Stimulated activated CD4-positive, alpha-beta T cell treated with anti-CD3 and anti-CD28 coated beads, TNF-alpha, amount 100 ng/mL, for 24 hours (primary cell): ENCODE results near the gene MAT1A.

Experiments
- DNase-seq, 3 experiments: peaks; one replicate each; pipeline ENCODE4 v3.0.0-alpha.2; 2020; ENCODE audit warnings: low read depth in 3 of 3

Gene MAT1A

DNA sequence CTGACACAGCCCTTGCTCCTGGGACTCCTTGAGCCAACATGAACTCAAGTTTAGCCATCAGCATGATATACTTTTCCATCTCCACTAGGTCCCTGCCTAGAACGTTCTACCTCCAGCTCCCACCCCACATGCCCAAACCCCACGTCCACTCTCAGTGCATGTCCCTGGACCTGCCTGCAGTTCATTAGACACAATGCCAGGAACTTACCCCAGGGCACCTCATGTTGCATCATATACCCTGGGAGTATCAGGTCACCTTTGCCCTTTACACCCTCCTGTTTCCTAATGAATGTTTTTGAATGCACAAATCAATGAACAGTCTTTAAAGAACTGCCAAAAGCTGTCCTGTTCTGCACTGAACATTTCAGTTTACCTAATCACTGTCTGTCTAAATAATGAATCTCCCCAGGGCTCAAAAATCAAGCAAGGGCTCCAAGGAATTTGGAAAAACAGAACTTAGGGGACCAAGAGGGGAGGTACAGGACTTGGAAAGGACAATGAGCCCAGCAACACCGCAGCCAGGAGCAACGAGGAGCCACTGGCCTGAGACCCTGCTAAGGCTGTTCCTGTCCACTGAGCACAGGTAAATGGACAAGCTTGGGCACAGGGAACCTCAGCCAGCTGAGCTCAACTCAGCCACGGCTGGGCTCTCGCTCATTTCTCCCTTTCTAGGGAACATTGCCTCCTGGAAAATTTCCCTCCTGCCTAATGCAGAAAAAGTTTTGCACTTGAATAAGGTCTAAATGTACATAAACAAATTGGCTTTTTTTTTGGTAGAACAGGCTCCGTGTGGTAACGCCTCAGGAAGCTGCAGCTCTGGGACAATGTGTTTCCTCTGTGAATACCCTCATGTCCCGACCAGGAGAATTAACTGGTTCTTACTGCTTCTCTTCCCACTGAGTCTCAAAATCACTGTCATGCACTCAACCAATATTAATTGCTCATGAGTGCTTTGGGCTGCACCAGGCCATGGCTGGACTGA, 7.4 kb downstream of the MAT1A start:
- no peak for DNase-seq

DNA sequence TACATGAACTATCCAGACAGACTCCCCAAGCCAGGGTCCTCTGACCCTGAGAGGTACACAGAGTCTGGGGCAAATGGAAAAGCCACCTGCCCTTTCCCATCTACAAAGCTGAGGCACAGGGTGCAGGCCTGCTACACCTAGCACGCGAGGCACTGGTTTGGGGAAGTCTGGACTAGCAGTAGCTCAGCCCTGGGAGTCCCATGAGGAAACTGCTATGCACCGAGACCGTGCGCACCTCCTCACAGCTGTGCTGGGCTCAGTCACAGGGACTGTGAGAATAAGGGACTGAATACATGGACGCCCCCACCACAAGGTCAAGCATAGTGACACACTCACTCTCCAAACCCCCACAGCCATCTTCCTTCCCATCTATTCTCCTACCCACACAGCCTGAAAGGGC, 8.2 kb downstream of the MAT1A start:
- DNase-seq = no peak

DNA sequence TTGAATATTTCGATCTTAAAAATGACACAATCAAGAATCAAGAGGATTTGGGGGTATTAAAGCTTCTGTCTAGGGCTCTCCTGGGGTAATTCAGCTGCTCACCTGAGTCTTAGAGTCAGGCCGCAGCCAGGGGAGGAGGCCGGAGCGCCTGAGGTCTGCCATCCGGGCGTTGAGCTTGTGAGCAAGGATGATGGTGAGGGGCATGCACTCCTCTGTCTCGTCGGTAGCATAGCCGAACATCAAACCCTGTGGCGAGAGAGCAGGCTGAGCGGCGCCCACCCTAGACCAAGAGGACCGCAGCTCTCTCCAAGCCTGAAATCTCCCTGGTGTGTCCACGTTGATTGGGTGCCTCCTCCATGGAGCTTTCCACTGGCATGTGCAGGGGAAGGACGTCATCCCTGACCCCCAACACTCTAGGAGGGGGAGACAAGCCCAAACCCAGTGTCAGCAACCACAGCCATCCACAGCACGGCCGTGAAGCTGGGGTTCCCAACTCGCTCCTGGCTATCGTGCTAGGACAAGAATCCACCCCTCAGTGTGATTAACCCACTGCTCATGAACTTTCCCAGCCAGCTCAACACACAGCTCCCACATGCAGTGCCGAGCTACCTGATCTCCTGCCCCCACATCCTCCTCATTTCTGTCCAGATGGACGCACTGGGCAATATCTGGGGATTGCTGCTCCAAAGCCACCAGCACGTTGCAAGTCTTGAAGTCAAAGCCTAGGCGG, 9.2 kb downstream of the MAT1A start:
- DNase-seq = no peak

DNA sequence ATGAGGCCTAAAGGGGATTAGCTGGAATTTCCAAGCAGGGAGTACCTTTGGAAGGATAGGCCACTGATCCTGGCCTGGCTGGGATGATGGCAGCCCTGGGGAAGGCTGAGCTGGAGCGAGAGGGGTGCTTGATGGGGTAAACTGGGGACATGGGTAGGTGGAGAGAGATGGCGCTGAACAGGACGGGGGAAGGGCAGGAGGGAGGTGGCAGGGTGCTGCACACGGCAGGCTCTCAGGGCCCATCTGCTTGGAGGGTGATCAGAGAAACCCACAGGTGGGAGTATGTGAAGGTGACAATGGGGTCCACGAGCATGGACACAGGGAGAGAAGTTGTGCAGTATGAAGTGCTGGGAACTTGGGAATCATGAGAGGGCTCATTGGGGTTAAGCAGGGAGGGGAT, 10.3 kb downstream of the MAT1A start:
- DNase-seq = no peak

DNA sequence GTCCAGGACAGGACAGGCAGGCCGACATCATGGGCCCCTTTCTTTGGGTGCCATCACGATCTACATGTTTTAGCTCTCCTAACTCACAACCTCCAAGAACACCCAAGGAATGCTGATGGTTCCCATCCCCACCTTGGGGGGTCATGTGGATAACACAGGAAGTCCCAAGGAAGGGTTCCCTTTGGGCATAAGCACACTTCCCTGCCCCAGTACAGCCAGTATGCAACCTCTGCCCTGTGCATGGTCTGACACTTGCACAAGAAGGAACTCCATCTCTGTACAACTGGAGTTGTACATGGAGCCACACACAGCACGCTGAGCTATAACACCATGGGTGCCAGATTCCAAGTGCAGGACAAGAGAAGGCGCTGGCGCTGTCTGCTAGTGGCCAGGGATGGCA, 11.0 kb downstream of the MAT1A start:
- DNase-seq = no peak

DNA sequence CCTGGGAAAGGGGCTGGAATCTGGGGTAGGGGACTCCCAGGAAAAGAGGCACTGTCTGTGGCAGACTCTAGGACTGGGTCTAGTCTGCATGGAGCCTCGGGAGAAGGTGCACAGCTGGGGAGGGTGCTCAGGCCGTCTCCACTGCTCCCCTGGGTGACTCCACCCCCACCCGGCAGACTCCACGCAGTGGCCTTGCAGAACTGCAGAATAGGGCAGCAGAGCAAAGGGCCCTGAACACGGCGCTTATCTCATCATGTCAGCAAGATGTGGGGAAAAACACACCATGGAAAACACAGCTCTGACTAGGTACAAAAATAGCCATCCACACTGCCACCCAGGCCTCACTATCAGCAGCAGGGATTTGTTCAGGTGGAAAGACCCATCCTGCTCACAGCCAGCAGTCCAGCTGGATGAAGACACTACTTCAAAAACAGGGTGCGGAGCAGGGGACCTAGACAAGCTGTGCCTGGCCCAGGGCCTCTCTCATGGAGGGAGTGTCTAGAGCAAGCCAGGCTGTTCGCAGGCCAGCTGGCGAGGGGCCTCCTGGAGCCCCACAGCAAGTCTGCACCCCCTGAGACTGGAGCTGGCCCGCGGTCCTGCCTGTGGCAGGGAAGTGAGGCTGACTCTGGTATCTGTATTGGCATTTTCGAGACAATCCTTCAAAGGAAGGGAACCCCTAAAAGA, 11.7 kb downstream of the MAT1A start:
- DNase-seq = no peak

DNA sequence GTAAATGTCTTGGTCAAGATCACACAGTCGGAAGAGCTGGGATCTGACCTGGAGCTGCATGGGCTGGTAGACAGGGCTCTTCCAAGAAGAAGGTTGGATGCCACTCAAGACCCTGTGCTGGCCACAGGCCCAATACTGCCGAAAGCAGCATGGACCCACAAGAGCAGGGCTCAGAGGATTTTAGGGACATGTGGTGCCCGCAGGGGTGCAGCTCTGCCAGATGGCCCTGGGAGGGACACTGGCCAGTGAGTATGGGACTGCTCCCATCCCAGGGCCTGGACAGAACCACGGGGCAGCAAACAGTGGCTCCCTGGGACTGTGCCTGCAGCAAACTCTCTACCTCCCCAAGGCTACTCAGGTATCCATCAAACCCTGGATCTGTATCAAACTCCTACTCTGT, 12.4 kb downstream of the MAT1A start:
- DNase-seq = no peak

DNA sequence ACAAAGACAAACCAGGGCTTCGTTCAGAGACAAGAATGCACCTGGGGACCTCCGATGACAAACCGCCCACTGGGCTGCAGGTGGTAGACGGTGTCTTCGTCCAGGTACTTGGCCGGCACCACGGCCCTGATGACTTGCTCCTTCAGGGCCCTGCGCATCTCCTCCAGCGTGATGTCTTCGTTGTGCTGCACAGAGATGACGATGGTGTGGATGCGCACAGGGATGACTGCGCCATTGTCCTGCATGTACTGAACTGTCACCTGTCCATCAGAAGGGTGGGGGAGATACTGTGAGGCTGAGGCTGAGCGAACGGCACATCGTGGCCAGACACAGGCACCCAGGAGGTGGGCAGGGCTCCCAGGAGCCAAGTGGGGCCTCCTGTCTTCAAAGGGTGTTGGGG, 13.1 kb downstream of the MAT1A start:
- no peak for DNase-seq

DNA sequence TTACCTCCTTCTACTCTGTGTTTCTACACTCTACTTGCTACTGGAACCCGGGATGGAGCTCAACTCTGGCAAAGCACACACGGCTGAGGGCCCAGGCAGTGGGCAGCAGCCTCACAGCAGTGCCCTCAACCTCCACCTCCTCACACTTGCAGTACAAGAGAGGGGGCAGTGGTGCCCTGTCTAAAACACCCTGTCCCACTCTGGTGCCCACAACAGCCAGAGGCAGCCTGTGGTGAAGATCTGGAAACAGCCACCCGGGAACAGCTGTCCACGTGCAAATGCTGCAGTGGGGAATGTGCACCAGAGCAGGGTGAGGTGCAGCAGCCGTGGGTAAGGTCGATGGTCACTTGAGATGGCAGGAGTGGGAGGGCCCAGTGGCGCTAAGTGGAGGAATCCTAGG, 13.7 kb downstream of the MAT1A start:
- DNase-seq = no peak

DNA sequence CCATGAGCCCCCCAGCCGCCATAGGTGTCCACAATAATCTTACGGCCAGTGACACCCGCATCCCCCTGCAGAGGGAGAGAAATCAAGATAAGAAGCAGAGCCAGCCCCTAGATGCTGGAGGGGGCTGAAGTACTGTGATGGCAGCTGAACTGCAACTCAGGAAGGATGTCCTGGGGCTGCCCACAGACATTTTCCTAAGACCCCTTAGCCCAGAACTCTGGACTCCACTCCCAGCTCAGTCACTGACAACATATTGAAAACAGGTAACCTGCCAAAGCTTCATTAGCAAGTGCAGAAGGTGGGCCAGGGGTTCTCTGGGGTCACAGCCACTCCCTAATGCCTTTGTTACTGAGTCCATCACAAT, 14.3 kb downstream of the MAT1A start:
- no peak for DNase-seq

DNA sequence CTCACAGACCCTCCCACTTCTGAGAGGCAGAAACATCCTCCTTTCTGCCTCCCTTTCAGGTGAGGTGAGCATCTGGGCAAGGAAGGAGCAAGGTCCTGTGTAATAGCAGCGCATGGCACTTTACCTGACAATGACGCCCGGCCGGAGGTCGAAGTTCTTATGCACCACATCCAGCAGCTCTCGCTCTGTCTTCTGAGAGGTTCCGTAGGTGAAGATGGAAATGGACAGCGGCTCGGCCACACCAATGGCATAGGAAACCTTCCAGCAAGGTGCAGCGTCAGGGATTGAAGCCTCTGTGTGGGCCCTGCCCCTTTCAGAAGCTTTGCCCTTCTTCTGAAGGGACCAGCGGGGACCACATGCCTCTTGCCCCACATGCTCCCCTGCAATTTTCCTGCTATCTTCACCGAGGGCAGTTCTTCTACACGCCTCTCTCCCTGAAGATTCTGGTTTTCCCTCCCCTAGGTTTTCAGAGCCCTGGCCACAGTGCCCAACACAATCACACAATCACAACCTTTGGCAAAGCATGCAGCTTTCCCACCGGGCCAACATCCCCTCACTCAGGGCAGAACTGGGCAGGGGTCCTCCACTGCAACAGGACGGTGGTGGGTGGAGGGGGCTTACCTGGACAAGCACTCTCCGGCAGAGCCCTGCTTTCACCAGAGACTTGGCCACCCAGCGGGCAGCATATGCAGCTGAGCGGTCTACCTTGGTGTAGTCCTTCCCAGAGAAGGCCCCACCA, 14.9 kb downstream of the MAT1A start:
- no peak for DNase-seq

DNA sequence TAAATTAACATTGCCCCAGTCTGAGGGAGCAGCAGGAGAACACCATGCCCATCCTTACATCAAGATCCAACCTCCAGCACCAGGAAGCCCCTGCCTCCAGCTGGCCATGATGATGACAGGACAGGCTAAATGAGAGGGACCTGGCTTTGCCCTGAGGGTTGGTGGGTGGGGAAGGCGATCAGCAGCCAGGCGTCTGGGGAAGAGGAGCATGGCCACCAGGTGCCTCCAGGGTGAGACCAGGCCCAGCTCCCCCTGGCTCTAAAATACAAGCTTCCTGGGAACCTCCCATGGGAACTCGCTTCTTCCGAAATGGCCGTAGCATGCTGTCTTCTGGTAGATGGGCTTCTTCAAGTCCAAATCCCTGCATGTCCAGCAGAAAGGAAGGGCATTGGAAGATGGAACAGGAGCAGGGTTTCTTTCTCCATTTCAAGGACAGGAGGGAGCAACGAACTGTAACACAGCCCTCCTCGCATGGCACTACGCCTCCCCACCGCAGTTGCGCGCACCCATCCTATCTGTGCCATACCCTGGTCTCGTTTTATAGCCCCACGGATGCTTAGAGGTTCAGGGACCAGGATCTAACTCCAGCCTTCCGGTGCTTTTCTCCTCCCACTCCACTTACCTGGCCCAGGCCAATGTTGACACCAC, 15.8 kb downstream of the MAT1A start:
- DNase-seq = no peak

DNA sequence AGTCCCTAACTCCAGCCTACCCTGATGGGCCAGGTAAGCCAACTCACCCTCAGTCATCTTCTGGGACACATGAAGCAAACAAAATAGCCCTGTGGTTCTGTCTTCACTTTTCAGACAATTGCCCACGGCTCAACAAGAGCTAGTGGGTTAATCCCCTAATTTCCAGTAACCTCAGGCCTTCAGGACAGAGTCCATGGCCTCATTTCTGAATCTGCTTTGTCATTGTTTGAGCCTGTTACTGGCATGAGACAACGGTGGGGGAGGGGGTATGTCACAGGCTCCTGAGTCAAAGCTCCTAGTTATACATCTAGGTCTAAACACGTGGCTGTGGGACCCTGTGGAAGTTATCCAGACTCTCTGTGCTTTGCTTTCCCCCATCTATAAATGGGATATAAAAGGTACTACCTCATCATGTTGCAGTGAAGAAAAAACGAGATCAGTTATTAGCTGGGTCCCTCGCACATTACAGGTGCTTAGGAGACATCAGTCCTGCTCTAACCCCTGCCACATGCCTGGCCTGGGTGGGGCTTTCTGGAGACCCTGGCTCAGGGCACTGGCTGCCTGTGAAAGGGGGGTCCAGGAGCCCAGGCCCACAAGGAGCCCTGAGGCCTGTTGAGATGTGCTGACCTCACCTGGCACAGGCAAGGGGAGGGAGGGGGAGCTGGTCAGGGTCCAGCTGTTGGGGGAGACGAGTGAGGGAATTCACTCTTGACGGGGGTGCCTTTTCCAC, 16.5 kb downstream of the MAT1A start:
- no peak for DNase-seq

DNA sequence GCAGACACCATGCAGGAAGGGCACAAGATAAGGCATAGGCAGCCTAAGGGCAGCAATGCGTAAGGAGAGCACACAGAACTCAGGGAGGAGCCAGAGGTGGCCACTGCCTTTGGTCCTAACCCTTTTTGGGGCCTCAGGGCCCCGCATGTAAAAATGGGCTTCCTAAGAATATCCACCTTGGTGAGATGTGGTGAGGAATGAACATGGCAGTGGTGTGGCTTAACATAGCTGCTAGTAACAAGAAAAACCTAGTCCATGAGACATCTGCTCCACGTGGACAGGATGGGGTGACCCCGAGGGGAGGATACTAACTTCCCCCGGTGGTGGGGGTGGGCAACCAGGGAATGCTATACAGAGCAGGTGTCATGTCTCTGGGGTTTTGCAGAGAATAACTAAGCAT, 18.0 kb downstream of the MAT1A start:
- DNase-seq = no peak

DNA sequence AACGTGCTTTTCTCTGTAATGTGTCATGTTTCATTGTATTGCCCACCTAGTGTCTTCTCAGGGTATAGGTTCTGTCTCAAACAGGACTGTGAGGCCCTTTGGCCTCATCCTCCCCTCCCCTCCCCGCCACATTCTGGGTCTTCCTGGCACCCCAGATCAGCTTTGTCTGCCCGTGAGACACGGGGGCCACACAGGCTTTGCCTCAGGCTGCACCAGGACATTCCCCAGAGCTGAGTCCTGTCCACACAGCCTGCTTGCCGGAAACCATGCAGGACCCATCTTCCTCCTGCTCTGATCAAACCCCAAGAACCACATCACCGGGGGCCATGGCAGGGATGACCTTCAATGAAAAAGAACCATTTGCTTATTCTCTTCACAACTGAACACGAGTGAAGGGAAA, 18.6 kb downstream of the MAT1A start:
- no peak for DNase-seq

DNA sequence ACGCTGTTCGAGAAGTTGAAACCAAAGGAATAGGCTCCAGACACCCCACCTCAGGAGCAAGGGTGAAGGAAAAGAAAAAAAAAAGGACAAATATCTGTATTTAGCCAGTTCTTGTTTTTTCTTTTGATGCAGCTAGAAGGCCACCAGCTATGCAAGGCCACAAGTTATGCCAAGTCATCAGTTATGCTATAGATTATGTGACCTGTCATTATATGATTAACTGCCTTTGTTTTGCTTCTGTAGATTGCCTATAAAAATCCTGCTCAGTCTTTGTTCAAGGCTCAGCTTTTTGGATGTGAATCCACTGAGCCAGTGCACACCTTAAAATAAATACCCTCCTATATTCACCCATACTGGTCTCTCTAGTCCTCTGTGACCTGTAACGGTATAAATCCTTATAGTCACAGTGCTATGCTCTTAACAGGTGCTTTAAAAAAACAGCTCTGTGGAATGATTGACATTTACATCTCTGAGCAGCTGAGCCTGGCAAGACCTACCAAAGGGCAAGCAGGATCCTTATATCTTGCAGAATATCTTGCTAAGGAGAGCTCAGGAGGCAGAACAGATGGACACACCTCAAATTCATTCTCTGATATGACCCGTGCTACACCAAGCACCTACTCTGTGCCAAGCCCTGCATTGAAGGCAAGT, 20.4 kb downstream of the MAT1A start:
- DNase-seq = no peak

DNA sequence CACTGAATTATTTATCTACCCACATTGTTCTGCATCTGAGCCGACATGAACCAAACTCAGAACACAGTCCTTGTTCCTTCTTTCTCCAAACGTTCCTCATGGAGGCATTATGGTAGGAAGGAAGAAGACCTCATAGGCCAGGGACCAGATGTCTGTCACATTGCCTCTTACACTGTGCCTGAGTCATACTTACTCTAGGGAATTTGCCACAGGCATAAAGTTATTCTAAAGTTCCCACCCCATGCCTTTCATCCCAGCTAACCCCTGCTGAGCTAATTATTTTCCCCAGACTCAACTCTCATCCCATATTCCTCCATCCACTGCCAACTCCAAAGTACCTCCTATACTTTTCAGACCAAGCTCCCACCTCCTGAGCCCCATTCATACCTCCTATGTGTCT, 21.2 kb downstream of the MAT1A start:
- no peak for DNase-seq

DNA sequence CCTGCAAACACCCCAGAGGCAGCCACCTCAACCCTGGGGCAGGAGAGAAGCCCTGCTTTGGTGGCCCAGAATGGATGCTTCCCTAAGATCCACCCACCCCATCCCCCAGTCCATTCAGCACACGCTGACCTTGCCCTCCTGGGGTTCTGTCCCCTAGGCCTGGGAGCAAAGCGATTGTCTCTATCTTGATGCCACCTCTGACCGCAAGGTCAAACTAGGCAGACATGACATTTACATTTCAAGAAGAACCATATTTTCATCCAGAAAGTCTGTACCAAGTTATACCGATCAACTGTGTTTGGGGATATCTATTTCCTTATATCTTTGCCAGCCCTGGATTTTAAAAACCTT, 23.0 kb downstream of the MAT1A start:
- no peak for DNase-seq

DNA sequence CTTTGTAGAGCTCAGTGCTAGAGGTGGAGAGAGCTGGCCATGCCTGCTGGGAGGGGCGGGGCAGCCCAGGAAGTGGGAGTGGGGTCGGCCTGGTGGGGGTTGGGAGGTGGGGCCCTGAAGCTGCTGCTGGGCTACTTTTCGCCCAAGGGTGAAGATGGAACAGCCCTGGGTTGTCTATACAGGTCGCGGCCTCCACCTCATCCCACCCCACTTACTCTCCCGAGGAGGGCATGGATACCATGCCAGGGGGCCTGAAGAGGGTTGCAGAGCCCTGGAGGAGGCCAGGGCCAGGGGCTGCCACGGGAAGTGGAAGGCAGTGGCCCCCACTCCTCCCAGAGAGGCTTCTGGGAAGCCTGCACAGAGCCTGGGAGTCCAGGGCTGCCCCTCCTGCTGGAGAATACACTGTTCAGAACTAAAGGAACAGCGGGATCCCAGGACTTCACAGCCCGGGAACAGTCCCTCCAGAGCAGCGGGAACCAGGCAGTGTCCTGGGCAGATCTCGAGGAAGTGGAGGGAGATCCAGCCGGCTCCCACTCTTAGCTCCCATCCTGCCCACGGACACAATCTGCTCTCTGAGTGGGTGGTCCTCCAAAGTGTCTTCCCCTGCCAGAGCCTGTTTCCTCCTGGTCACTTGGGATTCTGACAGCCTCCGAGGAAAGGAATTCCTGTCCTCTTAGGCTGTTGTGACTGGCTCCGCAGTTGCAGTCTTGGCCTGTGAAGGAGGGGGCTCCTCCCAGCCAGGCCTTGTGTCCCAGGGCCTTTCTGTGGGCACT, 23.5 kb downstream of the MAT1A start:
- DNase-seq = no peak
